Epithelial cell of esophagus (primary cell): Measurements from ENCODE around the gene IPO5.
"Not testable (repeated sequence)": the region's sequence is repeated elsewhere in the genome, so short reads cannot be mapped to it uniquely, and the experiment has no call there.

Experiments
- DNase-seq: peaks from one replicate; pipeline ENCODE4 v3.0.0; 2010; ENCODE audit warnings: low read depth
- H3K4me3 ChIP-seq: 2 replicates; pipeline ENCODE4 v1.5.1; 2011; ENCODE audit warnings: mild to moderate bottlenecking, low read length, control low read depth
- TF ChIP-seq, protein P1 (sequence below): IDR thresholded peaks from 2 replicates; pipeline ENCODE4 v1.5.1; 2011; ENCODE audit warnings: low read depth, mild to moderate bottlenecking, low read length, control low read depth, inconsistent platforms; ENCODE audit not compliant: insufficient read depth; ENCODE audit errors: missing control alignments

The IPO5 gene

GRCh38 chr13:98039964-98040363, 86.5 kb downstream of the IPO5 start:
- no peak overlapping the region for H3K4me3 ChIP-seq
- TF ChIP-seq, protein P1, sequence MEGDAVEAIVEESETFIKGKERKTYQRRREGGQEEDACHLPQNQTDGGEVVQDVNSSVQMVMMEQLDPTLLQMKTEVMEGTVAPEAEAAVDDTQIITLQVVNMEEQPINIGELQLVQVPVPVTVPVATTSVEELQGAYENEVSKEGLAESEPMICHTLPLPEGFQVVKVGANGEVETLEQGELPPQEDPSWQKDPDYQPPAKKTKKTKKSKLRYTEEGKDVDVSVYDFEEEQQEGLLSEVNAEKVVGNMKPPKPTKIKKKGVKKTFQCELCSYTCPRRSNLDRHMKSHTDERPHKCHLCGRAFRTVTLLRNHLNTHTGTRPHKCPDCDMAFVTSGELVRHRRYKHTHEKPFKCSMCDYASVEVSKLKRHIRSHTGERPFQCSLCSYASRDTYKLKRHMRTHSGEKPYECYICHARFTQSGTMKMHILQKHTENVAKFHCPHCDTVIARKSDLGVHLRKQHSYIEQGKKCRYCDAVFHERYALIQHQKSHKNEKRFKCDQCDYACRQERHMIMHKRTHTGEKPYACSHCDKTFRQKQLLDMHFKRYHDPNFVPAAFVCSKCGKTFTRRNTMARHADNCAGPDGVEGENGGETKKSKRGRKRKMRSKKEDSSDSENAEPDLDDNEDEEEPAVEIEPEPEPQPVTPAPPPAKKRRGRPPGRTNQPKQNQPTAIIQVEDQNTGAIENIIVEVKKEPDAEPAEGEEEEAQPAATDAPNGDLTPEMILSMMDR, result no peak
- DNase-seq, result no peak

GRCh38 chr13:98041081-98041820, 87.8 kb downstream of the IPO5 start:
- TF ChIP-seq, protein P1, result no peak
- DNase-seq, result peak; percentile 63
- no peak overlapping the region for H3K4me3 ChIP-seq

GRCh38 chr13:98044301-98044700, 90.8 kb downstream of the IPO5 start:
- DNase-seq, result no peak
- TF ChIP-seq, protein P1, result no peak
- H3K4me3 ChIP-seq, result no peak overlapping the region

- not testable (repeated sequence) for DNase-seq, H3K4me3 ChIP-seq
Observed at GRCh38 chr13:98047785-98048184, 94.3 kb downstream of the IPO5 start.

DNA sequence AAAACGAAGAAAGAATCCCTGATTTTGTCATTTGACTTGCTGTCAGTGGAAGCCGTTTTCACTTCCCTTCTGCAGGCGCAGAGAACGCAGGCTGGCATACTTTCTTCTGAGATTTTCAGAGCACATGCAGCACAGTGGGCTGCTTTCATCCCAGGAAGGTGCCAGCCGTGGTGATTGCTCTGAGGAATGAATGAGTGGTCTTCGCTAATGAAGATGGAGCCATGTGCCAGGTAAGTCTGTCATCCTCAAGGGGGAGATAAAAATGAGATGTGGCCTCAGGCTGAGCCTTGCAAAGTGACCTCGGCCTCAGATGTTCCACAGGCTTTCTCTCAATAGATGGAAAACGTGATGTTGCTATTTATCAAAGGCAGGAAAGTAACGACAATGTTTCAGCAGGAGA, 94.8 kb downstream of the IPO5 start:
- no peak overlapping the region for H3K4me3 ChIP-seq
- no peak for DNase-seq
- TF ChIP-seq, protein P1, result no peak

DNA sequence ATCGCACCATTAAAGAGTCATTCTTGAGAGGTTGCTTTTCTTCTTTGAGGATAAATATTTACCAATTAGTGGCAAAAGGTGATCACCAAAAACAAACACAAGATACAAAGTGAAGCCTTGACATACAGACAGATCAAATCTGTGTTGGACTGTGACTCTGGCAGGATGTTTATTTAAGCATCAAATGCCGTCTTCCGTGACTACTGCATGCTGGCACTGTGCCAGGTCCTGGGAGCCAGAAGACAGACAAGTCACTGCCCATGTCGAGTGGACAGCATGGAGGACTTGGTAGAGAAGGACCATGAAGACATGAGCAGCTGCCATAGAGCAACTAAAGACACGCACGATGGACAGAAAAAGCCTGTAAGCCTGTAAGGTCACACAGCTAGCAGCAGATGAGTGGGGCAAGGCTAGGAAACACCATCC, 96.6 kb downstream of the IPO5 start:
- peak; percentile 53 for DNase-seq
- TF ChIP-seq, protein P1, result no peak
- no peak overlapping the region for H3K4me3 ChIP-seq

DNA sequence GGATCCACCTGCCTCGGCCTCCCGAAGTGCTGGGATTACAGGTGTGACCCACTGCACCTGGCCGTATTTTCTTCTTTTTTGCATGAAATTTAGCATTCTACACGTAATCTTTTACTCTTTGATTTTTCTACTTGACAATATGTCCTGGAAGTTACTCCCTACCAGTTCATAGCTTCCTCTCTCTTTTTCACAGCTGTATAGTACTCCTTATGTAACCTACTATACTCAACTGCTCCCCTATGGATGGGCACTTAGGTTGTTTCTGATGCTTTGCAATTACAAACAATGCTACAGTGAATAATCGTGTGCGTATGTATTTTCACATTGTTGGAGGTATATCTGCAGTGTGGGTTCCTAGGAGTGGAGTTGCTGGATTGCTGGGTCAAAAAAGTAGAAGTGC, 98.9 kb downstream of the IPO5 start:
- DNase-seq, result no peak
- H3K4me3 ChIP-seq, result no peak overlapping the region
- TF ChIP-seq, protein P1, result no peak
